HG03457 (cell line): ENCODE results near the gene FAAP100.
A peak's percentile ranks its signal among the peaks of the same experiment; 100 is the strongest.

Source experiments
- ATAC-seq: cut with Tn5 transposase; IDR thresholded peaks from one replicate; pipeline ENCODE4 v1.9.1; 2021; ENCODE audit warnings: moderate number of reproducible peaks; ENCODE audit not compliant: unreplicated experiment

The FAAP100 gene

GRCh38 chr17:81513372-81513752 lies 38.8 kb downstream of the FAAP100 start:
- no peak for ATAC-seq

GRCh38 chr17:81512562-81513371 lies 39.4 kb downstream of the FAAP100 start, which contains the start of gene ACTG1:
TSS of gene ACTG1 (minus strand) at chr17:81512799. CDS start at chr17:81512354, 445 bp downstream.
- ATAC-seq = peak; percentile 25

- ATAC-seq = peak; percentile 4
These were observed 40.2 kb downstream of the FAAP100 start for GRCh38 chr17:81511804-81512561.

GRCh38 chr17:81511554-81511803 lies 40.7 kb downstream of the FAAP100 start:
- no peak for ATAC-seq

GRCh38 chr17:81510785-81511553 lies 41.2 kb downstream of the FAAP100 start:
- ATAC-seq = no peak

GRCh38 chr17:81509972-81510784 lies 42.0 kb downstream of the FAAP100 start:
- ATAC-seq = no peak

GRCh38 chr17:81509207-81509971 lies 42.8 kb downstream of the FAAP100 start:
- no peak for ATAC-seq

- no peak for ATAC-seq
These were observed 43.4 kb downstream of the FAAP100 start for GRCh38 chr17:81508639-81509206.

- no peak for ATAC-seq
These were observed 48.5 kb downstream of the FAAP100 start for GRCh38 chr17:81503619-81504018.

- ATAC-seq = no peak
These were observed 49.6 kb downstream of the FAAP100 start for GRCh38 chr17:81502471-81503017.

GRCh38 chr17:81500047-81500446 lies 52.1 kb downstream of the FAAP100 start:
- ATAC-seq = no peak

- ATAC-seq = no peak
These were observed 52.6 kb downstream of the FAAP100 start for GRCh38 chr17:81499601-81499970.

- ATAC-seq = no peak
These were observed 53.1 kb downstream of the FAAP100 start for GRCh38 chr17:81498953-81499600.

- ATAC-seq = no peak
These were observed 57.4 kb downstream of the FAAP100 start for GRCh38 chr17:81494626-81495377.

- no peak for ATAC-seq
These were observed 58.7 kb downstream of the FAAP100 start for GRCh38 chr17:81493198-81494038.

- no peak for ATAC-seq
These were observed 59.4 kb downstream of the FAAP100 start for GRCh38 chr17:81492706-81493105.

GRCh38 chr17:81492202-81492601 lies 60.0 kb downstream of the FAAP100 start:
- no peak for ATAC-seq
